Transverse colon (tissue), 4 donors: Measurements from ENCODE around the gene INPP4B. TPM values are rescaled to one million over a fixed set of nuclear protein-coding genes. Genes with fewer than 3 reads are reported as not detected.

ENCODE experiments used
- DNase-seq: peaks from one replicate; pipeline ENCODE4 v3.0.0-alpha.2; 2019
- H3K27ac ChIP-seq, 4 donors: fragments of 200-600 bp; sonication (generic); 2 replicates each; pipeline ENCODE4 v1.5.1; 2016 to 2018; ENCODE audit warnings: inconsistent platforms in 4 of 4
- H3K27me3 ChIP-seq: fragments of 200-600 bp; sonication (generic); 2 replicates; pipeline ENCODE4 v1.5.1; 2017; ENCODE audit warnings: inconsistent platforms
- H3K36me3 ChIP-seq, 4 donors: fragments of 200-600 bp; sonication (generic); 2 replicates each; pipeline ENCODE4 v1.5.1; 2017 to 2019; ENCODE audit warnings: inconsistent platforms in 4 of 4
- H3K4me1 ChIP-seq, 4 donors: fragments of 200-600 bp; sonication (generic); 2 replicates each; pipeline ENCODE4 v1.5.1; 2017 to 2020; ENCODE audit warnings: inconsistent platforms in 4 of 4
- H3K4me3 ChIP-seq, 4 donors: fragments of 200-600 bp; sonication (generic); 1 replicate in 1 of 4; 2 replicates in 3 of 4; pipeline versions ENCODE4 v1.5.1 to v1.6.1; 2017 to 2019; ENCODE audit warnings: inconsistent platforms in 4 of 4
- H3K9me3 ChIP-seq, 2 donors: fragments of 200-600 bp; sonication (generic); 2 replicates each; pipeline ENCODE4 v1.5.1; 2017 to 2019; ENCODE audit warnings: inconsistent platforms in 2 of 2
- EP300 ChIP-seq: sonication (generic); formaldehyde crosslinking; IDR thresholded peaks from one replicate; pipeline ENCODE4 v1.6.1; 2017; ENCODE audit warnings: antibody characterized with exemption, low read depth
- POLR2A ChIP-seq: fragments of 450-650 bp; IDR thresholded peaks from one replicate; pipeline ENCODE4 v1.6.1; 2016; ENCODE audit warnings: antibody characterized with exemption, mild to moderate bottlenecking, moderate library complexity
- POLR2AphosphoS5 ChIP-seq, 3 donors: sonication (generic); formaldehyde crosslinking; IDR thresholded peaks; one replicate each; pipeline ENCODE4 v1.6.1; 2016; ENCODE audit warnings: antibody characterized with exemption in 3 of 3
- WGBS, 2 donors: methylation state at CpG; one replicate each; pipeline ENCODE4 v1.1.5; 2018; ENCODE audit warnings: low coverage in 1 of 2; 5-methylcytosine and 5-hydroxymethylcytosine counted together
- in situ Hi-C, 4 donors: fragments of 200-750 bp; cut with MboI; loops; one replicate each; pipeline versions ENCODE4 v1.15.0 to v1.15.1; 2017; ENCODE audit warnings: low sequenced_read_pairs in 3 of 4, low pct_ligation_motif_present in 1 of 4, low pct_unique_long_range_greater_than_20kb in 1 of 4
- intact Hi-C: fragments of 100-400 bp; cut with DNase I; formaldehyde crosslinking; loops from one replicate; pipeline ENCODE4 v1.15.1; 2023; ENCODE audit warnings: low total_unique reads
- total RNA-seq, 4 donors: library from RNA; depleted of rRNA; stranded (reverse); fragments of >200 nt; gene quantifications; one replicate each; pipeline ENCODE4 v1.1.0, GENCODE V29; 2016
- TF ChIP-seq, protein P1 (sequence below), 5 experiments: fragments of 200-600 bp in 3 of 5; fragments of 450-650 bp in 2 of 5; sonication (generic) in 3 of 5; IDR thresholded peaks; 1 replicate in 2 of 5; 2 replicates in 3 of 5; pipeline ENCODE4 v1.5.1; 2016 to 2017; ENCODE audit warnings: antibody characterized with exemption in 5 of 5, inconsistent platforms in 3 of 5, mild to moderate bottlenecking in 2 of 5, moderate library complexity in 1 of 5

The INPP4B gene
- total RNA-seq, 4 donors from 2014 or later, result 18.3 to 33.8 (median 31.4) TPM

DNA sequence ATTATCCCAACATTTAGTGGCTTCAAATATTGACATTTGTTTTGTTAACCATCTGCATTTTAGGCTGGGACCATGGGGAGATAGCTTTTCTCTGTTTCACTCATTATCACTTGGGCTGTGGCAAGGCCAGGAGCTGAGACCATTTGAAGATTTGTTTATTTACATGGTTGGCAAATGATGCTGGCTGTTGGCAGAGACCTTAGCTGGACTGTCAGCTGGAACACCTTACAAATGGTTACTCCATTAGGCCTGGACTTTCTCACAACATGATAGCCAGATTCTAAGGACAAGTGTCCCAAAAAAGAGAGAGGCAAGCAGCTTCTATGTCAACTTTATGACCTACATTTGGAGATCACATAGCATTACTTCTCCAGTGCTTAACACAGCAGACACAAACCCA lies 130.4 kb downstream of the INPP4B start:
- no peak for DNase-seq
- Histone ChIP-seq H3K27ac (no peak overlapping the region), H3K4me1 (no peaks in the 10 kb centered on the region), H3K4me3 (no peak overlapping the region), H3K27me3 (no peaks in the 10 kb centered on the region), H3K36me3 (no peaks in the 10 kb centered on the region), H3K9me3 (no peaks in the 10 kb centered on the region)
- in situ Hi-C loops, result loop anchor here in 2 of 4 donors (25.0 kb wide), 2 partner anchors 353 to 578 kb away; no protein-coding TSS in a partner anchor
- intact Hi-C loops, result no loop called here
- TF ChIP-seq EP300, result no peak
- TF ChIP-seq POLR2A, result no peak
- TF ChIP-seq, protein P1, sequence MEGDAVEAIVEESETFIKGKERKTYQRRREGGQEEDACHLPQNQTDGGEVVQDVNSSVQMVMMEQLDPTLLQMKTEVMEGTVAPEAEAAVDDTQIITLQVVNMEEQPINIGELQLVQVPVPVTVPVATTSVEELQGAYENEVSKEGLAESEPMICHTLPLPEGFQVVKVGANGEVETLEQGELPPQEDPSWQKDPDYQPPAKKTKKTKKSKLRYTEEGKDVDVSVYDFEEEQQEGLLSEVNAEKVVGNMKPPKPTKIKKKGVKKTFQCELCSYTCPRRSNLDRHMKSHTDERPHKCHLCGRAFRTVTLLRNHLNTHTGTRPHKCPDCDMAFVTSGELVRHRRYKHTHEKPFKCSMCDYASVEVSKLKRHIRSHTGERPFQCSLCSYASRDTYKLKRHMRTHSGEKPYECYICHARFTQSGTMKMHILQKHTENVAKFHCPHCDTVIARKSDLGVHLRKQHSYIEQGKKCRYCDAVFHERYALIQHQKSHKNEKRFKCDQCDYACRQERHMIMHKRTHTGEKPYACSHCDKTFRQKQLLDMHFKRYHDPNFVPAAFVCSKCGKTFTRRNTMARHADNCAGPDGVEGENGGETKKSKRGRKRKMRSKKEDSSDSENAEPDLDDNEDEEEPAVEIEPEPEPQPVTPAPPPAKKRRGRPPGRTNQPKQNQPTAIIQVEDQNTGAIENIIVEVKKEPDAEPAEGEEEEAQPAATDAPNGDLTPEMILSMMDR (IDR thresholded peaks at IDR 0.05), result no peak
- TF ChIP-seq POLR2AphosphoS5 (IDR thresholded peaks at IDR 0.05), result no peak

DNA sequence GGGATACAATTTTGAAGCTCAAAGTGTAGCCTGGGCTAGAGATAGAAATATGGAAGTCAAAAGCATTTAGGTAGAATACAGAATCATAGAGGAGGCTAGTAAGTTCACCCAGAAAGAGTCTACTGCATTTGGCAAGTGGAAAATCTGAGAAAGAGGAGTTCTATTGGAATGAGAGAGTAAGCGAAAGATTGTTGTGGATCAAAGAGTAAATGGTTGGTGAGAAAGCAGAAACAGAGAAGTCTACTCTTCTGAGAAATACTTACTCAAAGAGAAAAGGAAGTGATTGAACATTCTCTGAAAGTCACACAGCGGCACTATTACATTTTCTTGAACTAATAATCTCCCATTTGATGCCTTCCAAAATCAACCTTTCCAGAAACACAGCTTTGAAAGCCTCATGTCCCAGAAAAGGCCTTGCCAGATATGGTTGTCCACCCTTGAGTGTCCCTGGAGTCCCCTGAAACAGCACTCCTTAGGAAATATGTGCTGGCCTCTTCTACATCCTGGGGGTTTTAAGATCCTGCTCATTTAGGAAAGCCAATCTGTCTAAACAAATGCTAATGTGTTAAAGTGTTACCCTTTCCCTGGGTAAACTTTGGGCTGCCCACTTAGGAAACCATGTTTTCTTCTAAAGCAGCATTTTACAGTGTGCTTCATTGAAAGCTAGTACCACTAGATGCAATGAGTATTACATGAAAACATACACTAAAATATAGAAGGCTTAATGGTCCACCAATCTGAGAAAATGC lies 132.6 kb downstream of the INPP4B start:
- no peak for TF ChIP-seq POLR2A
- TF ChIP-seq POLR2AphosphoS5 (IDR thresholded peaks at IDR 0.05), result no peak
- TF ChIP-seq, protein P1 (IDR thresholded peaks at IDR 0.05), result no peak
- TF ChIP-seq EP300, result no peak
- intact Hi-C loops (no loop called here), in situ Hi-C loops (loop anchor here in 2 of 4 donors (25.0 kb wide), 2 partner anchors 351 to 576 kb away; no protein-coding TSS in a partner anchor)
- Histone ChIP-seq H3K4me1 (no peaks in the 10 kb centered on the region), H3K36me3 (no peaks in the 10 kb centered on the region), H3K27me3 (no peaks in the 10 kb centered on the region), H3K9me3 (no peaks in the 10 kb centered on the region), H3K27ac (no peak overlapping the region), H3K4me3 (no peak overlapping the region)
- WGBS, 2 donors, result 79 to 94% methylated on average over 2 of the region's 2 CpGs
- no peak for DNase-seq

DNA sequence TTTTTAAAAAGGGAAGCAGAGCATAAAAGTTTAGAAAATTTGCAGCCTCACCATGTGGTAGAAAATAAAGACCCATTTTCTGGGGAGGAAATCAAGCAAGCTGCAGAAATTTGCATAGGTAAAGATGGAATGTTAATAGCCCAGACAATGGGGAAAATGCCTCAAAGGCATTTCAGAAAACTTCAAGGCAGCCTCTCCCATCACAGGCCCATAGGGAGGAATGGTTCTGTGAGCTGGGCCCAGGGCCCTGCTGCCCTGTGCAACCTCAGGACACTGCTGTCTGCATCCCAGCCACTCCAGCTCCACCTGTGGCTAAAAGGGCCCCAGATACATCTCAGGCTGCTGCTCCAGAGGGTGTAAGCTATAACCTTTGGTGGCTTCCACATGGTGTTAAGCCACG lies 137.9 kb downstream of the INPP4B start:
- TF ChIP-seq POLR2AphosphoS5 (IDR thresholded peaks at IDR 0.05) (no peak), EP300 (no peak), POLR2A (no peak)
- TF ChIP-seq, protein P1 (IDR thresholded peaks at IDR 0.05), result no peak
- no peak overlapping the region for H3K4me3 ChIP-seq
- no peaks in the 10 kb centered on the region for H3K9me3 ChIP-seq
- no peak overlapping the region for H3K27ac ChIP-seq
- no peaks in the 10 kb centered on the region for H3K36me3 ChIP-seq
- no peak for DNase-seq
- intact Hi-C loops, result no loop called here
- in situ Hi-C loops, result loop anchor here in 2 of 4 donors (25.0 kb wide), 2 partner anchors 346 to 571 kb away; no protein-coding TSS in a partner anchor
- WGBS, 2 donors, result 75% methylated on average over 1 of the region's 1 CpG; no CpG with 5 or more reads in 1 of the 2 donors
- no peaks in the 10 kb centered on the region for H3K4me1 ChIP-seq
- no peaks in the 10 kb centered on the region for H3K27me3 ChIP-seq

DNA sequence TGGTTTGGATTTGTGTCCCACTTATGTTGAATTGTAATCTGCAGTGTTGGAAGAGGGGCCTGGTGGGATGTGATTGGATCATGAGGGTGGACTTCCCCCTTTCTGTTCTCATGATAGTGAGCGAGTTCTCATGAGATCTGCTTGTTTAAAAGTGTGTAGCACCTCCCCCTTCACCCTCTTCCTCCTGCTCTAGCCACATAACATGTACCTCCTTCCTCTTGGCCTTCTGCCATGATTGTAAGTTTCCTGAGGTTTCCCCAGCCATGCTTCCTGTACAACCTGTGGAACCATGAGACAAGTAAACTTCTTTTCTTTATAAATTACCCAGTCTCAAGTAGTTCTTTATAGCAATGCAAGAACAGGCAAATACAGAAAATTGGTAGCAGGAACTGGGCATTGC lies 138.7 kb downstream of the INPP4B start:
- 63% methylated on average over 1 of the region's 1 CpG; no CpG with 5 or more reads in 1 of the 2 donors for WGBS, 2 donors
- in situ Hi-C loops, result loop anchor here in 2 of 4 donors (25.0 kb wide), 2 partner anchors 345 to 570 kb away; no protein-coding TSS in a partner anchor
- no peaks in the 10 kb centered on the region for H3K4me1 ChIP-seq
- no peak overlapping the region for H3K4me3 ChIP-seq
- H3K27ac ChIP-seq, result no peak overlapping the region
- H3K36me3 ChIP-seq, result no peaks in the 10 kb centered on the region
- intact Hi-C loops, result no loop called here
- no peak for TF ChIP-seq EP300
- no peak for TF ChIP-seq POLR2AphosphoS5 (IDR thresholded peaks at IDR 0.05)
- no peak for TF ChIP-seq POLR2A
- TF ChIP-seq, protein P1 (IDR thresholded peaks at IDR 0.05), result no peak
- no peaks in the 10 kb centered on the region for H3K9me3 ChIP-seq
- no peaks in the 10 kb centered on the region for H3K27me3 ChIP-seq
- no peak for DNase-seq
